Neural cell (in vitro differentiated cells): ENCODE data around the gene TRIM56.
"Not testable (repeated sequence)": the region's sequence is repeated elsewhere in the genome, so short reads cannot be mapped to it uniquely, and the experiment has no call there.

ENCODE experiments used
- EP300 ChIP-seq: fragments of 450-650 bp; conservative IDR thresholded peaks from 2 replicates; pipeline ENCODE4 v1.6.1; 2014; ENCODE audit warnings: antibody characterized with exemption, mild to moderate bottlenecking, moderate library complexity; ENCODE audit not compliant: poor library complexity, severe bottlenecking
- RAD21 ChIP-seq: fragments of 450-650 bp; conservative IDR thresholded peaks from 2 replicates; pipeline ENCODE4 v1.6.1; 2014; ENCODE audit warnings: antibody characterized with exemption, mild to moderate bottlenecking, moderate library complexity
- TAF1 ChIP-seq: IDR thresholded peaks from 2 replicates; pipeline ENCODE4 v1.6.1; 2012; ENCODE audit warnings: low read depth
- TF ChIP-seq, protein P1 (sequence below): fragments of 450-650 bp; IDR thresholded peaks from 2 replicates; pipeline ENCODE4 v1.5.1; 2014; ENCODE audit warnings: antibody characterized with exemption, mild to moderate bottlenecking, moderate library complexity; ENCODE audit not compliant: poor library complexity, severe bottlenecking

DNA sequence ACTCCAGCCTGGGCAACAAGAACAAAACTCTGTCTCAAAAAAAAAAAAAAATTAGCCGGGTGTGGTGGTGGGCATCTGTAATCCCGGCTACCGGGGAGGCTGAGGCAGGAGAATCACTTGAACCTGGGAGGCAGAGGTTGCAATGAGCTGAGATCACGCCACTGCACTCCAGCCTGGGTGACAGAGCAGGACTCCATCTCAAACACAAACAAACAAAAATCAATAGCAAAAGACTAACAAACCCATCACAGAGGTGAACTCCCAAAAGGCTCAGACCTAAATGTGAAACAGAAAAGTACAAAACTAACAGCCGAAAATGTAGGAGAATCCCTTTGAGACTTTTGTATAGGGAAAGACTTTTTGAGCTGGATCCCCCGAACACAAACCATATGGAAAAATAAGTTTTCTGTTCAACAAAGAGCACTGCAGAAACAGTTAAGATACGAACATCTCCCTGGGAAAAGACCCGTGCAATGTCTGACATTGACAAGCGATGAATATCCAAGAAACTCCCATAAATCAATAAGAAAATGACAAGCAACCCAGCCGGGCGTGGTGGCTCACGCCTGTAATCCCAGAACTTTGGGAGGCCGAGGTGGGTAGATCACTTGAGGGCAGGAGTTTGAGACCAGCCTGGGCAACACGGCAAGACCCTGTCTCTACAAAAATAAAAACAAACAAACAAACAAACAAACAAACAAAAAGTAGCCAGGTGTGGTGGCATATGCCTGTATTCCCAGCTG lies 13.7 kb upstream of the TRIM56 start:
- TF ChIP-seq EP300, RAD21, TAF1: not testable (repeated sequence)
- TF ChIP-seq, protein P1, sequence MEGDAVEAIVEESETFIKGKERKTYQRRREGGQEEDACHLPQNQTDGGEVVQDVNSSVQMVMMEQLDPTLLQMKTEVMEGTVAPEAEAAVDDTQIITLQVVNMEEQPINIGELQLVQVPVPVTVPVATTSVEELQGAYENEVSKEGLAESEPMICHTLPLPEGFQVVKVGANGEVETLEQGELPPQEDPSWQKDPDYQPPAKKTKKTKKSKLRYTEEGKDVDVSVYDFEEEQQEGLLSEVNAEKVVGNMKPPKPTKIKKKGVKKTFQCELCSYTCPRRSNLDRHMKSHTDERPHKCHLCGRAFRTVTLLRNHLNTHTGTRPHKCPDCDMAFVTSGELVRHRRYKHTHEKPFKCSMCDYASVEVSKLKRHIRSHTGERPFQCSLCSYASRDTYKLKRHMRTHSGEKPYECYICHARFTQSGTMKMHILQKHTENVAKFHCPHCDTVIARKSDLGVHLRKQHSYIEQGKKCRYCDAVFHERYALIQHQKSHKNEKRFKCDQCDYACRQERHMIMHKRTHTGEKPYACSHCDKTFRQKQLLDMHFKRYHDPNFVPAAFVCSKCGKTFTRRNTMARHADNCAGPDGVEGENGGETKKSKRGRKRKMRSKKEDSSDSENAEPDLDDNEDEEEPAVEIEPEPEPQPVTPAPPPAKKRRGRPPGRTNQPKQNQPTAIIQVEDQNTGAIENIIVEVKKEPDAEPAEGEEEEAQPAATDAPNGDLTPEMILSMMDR: not testable (repeated sequence)
